ENCODE measurements around the gene OOSP4A.

Gene OOSP4A

DNA sequence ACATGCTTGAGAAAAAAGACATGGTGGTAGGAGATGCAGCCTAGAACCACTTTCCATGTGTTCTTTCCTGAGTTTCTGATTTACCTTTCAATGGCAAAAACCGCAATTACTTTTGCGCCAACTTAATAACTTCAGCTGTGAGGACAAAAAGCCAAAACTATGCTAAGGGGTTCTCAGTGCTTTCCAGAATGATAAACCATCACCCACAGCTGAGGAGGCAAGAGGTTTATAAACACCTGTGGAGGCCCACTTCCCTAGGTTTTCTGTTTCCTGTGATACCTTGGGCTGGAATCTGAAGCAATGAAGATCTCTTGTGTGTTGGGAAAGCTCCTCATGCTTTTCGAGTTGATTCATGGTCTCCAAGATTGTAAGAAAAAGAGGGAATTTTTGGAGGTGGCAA lies at the start of gene OOSP4A:
TSS of gene OOSP4A (plus strand) at position 301 of the 400 bp plus-strand sequence. CDS start at position 301, 0 bp downstream.
- no peak for FAIRE-seq

DNA sequence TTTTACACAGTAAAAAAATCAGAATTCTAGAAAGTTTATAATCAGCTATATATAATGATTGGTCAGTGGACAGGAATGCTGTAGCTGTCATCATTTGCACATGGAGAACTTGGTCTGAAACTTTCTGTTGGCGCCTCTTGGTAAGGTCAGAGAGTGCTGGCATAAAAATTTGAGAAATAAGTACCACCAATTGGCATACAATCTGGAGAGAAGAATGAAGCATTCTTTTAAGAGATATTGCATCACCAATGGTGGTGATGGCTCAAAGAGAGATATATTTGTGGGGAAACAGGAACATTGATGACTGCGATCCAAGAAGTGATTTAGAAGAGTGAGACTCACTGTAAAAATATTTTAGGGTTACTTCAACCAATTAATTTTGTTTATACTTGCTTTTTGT lies 45.4 kb upstream of the OOSP4A start:
- FAIRE-seq = no peak

DNA sequence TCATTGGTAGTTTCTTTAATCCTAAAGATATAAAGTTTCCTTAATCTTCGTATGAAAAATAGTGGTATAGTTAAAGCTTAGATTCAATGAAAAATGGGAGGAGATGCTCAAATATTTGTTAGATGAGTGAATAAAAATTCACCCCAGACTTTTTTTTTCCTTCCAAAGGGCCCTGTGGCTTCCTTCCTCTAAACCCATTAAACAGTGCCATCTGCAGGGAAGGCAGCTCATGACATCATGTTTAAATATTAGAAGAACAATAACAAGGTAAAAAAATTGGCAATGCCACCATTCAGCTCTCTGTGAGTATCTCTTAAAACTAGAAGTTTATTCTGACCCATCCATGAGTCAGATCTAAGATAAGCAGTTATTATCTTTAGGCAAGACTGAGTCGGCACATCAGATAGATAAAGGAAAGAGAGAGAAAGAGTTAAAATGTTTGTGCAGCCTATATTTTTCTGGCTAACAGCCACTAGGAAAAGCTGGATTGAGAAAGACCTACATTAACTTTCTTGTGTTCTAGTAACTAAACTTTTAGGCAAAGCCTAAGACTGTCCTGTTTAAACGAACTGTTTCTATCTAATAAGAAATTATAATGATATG lies 44.7 kb upstream of the OOSP4A start:
- FAIRE-seq = no peak

GRCh38 chr11:59923813-59924212 lies 40.0 kb upstream of the OOSP4A start:
- FAIRE-seq = no peak

GRCh38 chr11:59931688-59932087 lies 32.1 kb upstream of the OOSP4A start:
- FAIRE-seq = no peak

DNA sequence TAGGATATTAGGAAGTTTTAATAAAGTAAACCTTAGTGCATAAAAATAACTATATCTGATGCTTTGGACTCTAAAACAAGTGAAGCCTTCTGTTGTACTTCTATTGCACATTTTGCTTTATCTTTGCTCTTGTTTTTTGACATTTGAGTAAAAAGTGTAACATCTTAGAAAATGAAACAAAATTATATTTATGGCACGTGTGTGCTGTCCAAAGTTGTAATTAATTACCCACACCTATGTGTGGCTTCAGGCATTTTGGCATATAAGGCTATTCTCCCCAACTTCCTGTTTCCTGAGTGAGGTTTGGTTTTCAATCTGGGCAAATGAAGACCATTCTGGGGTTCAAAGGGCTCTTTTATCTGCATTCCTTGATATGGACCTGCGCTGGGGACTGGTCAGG lies 25.7 kb upstream of the OOSP4A start, which contains the start of gene OOSP1:
TSS of gene OOSP1 (plus strand) at position 301 of the 400 bp plus-strand sequence. CDS start at position 324, 23 bp downstream.
- no peak for FAIRE-seq

DNA sequence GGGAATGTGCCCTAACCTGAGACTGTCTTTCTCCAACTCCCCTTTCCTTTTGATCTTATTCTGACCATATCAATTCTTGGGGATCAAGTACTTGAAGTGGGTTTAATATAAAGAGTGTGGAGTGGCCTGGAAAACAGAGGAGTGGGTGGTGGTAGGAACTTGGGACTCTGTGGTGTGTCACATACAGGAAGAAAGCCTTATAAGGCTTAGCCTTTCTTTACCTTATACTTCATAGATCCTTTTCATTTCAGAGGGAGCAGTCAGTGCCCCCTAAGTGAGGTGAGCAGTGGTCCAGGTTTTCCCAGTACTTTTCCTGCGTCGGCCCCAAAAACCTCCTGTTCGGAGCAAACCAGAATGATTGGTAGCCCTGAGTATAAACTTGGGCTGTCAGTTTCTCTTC lies 25.1 kb upstream of the OOSP4A start:
- FAIRE-seq = no peak

- no peak for FAIRE-seq
These were observed 24.4 kb upstream of the OOSP4A start for GRCh38 chr11:59939482-59939881.

- no peak for FAIRE-seq
These were observed 22.7 kb upstream of the OOSP4A start for GRCh38 chr11:59941091-59941490.

- no peak for FAIRE-seq
These were observed 19.7 kb upstream of the OOSP4A start for GRCh38 chr11:59943997-59944714.

- FAIRE-seq = no peak
These were observed 19.1 kb upstream of the OOSP4A start for GRCh38 chr11:59944720-59945119.

DNA sequence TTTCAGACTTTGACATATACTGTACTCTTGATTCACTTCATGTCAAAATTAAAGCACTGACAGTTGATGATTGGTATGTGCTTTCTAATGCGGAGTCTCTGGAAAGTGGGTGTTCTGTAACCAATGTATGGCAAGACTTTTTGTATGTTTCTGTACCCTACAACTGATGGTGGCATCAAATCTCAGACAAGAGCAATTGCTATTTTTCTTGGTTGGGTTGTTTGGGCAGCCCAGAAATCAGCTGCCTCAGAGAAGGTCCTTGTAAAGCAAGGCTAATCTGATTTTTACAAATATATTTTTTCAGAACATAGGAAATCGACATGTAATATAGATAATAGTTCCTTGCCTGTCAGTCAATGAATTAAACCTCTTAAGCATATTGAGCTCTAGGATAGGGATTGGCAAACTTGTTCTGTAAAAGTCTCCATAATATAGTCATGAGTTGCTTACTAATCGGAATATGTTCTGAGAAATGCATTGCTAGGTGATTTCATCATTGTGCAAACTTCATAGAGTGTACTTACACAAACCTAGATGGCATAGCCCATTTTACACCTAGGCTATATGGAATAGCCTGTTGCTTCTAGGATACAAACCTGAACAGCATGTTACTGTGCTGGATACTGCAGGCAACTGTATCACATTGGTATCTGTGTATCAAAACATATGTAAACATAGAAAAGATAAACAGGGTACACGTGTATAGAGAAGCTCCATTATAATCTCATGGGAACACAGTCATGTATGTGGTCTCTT lies 10.2 kb upstream of the OOSP4A start:
- FAIRE-seq = no peak

DNA sequence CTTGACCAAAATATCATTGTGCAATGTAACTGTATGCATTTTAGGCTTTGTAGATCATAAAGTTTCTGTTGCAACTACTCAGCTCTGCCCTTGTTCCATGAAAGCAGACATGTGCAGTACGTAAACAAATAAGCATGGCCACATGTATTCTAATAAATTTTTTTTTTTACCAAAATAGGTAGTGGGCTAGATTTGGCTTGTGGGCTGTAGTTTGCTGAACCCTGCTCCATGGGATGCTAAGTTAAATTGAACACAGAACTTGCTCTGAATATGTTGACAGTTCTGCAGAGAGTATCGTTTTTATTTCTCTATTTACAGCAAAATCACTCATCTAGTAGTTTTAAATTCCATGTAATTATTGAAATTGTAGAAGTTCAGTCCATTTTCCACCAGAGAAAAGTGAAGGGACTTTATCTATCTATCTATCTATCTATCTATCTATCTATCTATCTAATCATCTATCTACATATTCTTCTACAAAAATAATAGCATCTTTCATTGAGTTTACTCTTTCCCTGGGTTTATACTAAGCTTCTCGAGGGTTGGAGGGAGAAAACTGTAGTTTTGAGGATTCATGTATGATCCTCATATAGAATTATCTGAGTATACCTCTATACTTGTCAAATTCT lies 9.5 kb upstream of the OOSP4A start:
- no peak for FAIRE-seq

DNA sequence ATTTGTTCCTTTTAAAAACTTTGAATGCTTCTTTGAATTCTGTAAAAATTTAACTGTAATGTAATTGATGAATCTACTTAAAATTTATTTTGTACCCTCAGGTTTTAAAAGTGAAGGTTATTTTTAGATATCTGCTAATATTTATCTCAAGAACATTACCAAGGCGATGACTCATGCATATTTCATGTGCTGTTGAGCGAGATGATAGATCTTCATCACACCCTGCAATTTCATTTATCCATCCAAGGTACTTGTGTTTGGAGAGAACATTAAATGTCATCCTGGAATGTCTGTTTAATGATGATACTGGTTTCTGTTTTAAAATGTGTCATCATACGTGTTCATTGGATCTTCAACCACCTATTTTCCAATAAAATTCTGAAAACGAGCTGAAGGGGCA lies 6.7 kb upstream of the OOSP4A start:
- FAIRE-seq = no peak

- FAIRE-seq = no peak
These were observed 3.1 kb upstream of the OOSP4A start for GRCh38 chr11:59960502-59961381.

GRCh38 chr11:59962107-59962482 lies 1.7 kb upstream of the OOSP4A start:
- FAIRE-seq = no peak

DNA sequence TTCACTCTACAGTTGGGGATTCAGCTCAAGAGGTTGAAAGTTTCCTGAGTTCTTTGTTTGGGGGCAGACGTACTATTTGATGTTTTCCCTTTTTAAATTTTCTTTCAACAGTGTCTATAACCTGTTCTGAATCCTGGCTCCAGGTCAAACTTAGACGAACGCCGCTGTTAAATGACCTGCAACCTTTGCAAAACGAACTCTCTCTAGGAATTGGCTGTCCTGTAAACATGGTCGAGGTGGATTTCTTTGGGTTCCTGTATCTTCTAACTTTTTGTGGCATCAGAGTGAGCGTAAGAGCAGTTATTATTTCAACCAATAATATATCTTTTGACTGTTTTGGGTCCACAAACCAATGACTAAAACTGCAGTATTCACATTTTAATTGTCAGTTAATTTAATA lies 1.6 kb downstream of the OOSP4A start:
- FAIRE-seq = no peak

DNA sequence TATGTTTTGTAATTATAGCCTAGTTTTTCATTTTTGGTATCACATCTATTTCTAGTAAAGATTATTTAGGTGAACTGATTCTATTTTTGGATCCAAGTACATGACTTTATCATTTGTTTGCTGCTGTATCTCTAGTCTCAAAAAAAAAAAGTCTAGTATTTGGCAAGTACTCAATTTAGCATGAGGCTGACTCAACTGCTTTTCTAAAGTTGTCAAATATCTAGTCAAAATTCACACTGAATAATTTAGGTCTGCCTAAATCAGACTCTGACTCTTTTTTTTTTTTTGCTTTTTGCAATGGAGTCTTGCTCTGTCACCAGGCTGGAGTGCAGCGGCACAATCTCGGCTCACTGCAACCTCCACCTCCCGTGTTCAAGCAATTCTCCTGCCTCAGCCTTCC lies 2.4 kb downstream of the OOSP4A start:
- FAIRE-seq = no peak

GRCh38 chr11:59967677-59968394 lies 4.0 kb downstream of the OOSP4A start:
- no peak for FAIRE-seq

GRCh38 chr11:59968395-59968783 lies 4.6 kb downstream of the OOSP4A start:
- no peak for FAIRE-seq

GRCh38 chr11:59973097-59973496 lies 9.3 kb downstream of the OOSP4A start:
- no peak for FAIRE-seq

All from endometrium (tissue), 2 donors.